Mammary epithelial cell (primary cell): Measurements from ENCODE around the gene TLX2.

Experiments used
- CTCF ChIP-seq, 2 donors: IDR thresholded peaks in 1 of 2; conservative IDR thresholded peaks in 1 of 2; 2 replicates each; pipeline ENCODE4 v1.5.1; 2011 to 2012; ENCODE audit warnings: inconsistent platforms in 2 of 2, low read length in 2 of 2, mild to moderate bottlenecking in 2 of 2, control low read depth in 1 of 2, low read depth in 1 of 2; ENCODE audit not compliant: insufficient read depth in 1 of 2; ENCODE audit errors: extremely low read depth in 1 of 2
- EZH2 ChIP-seq: IDR thresholded peaks from 2 replicates; pipeline ENCODE4 v1.6.1; 2012; ENCODE audit warnings: low read length, inconsistent platforms, borderline replicate concordance

- TF ChIP-seq CTCF (conservative IDR thresholded peaks at IDR 0.05 in 1 of 2, IDR thresholded peaks at IDR 0.05 in 1 of 2; ENCODE audit: extremely low read depth in 1 of 2, insufficient read depth in 1 of 2, low read depth in 1 of 2, low read length in 2 of 2) (no peak), EZH2 (no peak)
Observed at GRCh38 chr2:74500578-74500946, 13.7 kb upstream of the TLX2 start.
